RWPE2 (cell line): Measurements from ENCODE around the gene NLRC5.

ENCODE experiments used
- ATAC-seq: fragments of 200-7000 bp; cut with Tn5 transposase; 3 replicates; pipeline ENCODE4 v1.9.1; 2021; ENCODE audit warnings: low read depth
- DNase-seq: peaks from one replicate; pipeline ENCODE4 v3.0.0-alpha.2; 2020; ENCODE audit warnings: low spot score
- H3K27ac ChIP-seq: fragments of 450-650 bp; 2 replicates; pipeline ENCODE4 v1.5.1; 2017; ENCODE audit warnings: mild to moderate bottlenecking; ENCODE audit not compliant: poor library complexity, severe bottlenecking
- H3K27me3 ChIP-seq: fragments of 250-450 bp; sonication (Bioruptor Pico); 2 replicates; pipeline ENCODE4 v1.5.1; 2021; ENCODE audit warnings: mild to moderate bottlenecking, moderate library complexity; ENCODE audit not compliant: insufficient read depth, poor library complexity, severe bottlenecking
- H3K36me3 ChIP-seq: fragments of 250-450 bp; sonication (Bioruptor Pico); 2 replicates; pipeline ENCODE4 v1.5.1; 2020; ENCODE audit warnings: low read depth, mild to moderate bottlenecking, moderate library complexity
- H3K4me1 ChIP-seq: fragments of 250-450 bp; sonication (Bioruptor Pico); 2 replicates; pipeline ENCODE4 v1.5.1; 2021; ENCODE audit warnings: mild to moderate bottlenecking, moderate library complexity; ENCODE audit not compliant: insufficient read depth, poor library complexity, severe bottlenecking
- H3K4me3 ChIP-seq: fragments of 250-450 bp; sonication (Bioruptor Pico); 2 replicates; pipeline ENCODE4 v1.5.1; 2021; ENCODE audit warnings: mild to moderate bottlenecking, moderate library complexity; ENCODE audit not compliant: severe bottlenecking
- H3K9me3 ChIP-seq: fragments of 250-450 bp; sonication (Bioruptor Pico); 2 replicates; pipeline ENCODE4 v1.5.1; 2021; ENCODE audit warnings: mild to moderate bottlenecking, moderate library complexity; ENCODE audit not compliant: severe bottlenecking
- TF ChIP-seq, protein P1 (sequence below): fragments of 450-650 bp; IDR thresholded peaks from one replicate; pipeline ENCODE4 v1.5.1; 2017; ENCODE audit warnings: mild to moderate bottlenecking, moderate library complexity; ENCODE audit not compliant: poor library complexity, severe bottlenecking

Gene NLRC5

GRCh38 chr16:56943761-56944375, 45.5 kb upstream of the NLRC5 start:
- H3K4me1 ChIP-seq: peaks cover 6% of the 10 kb centered on the region
- ATAC-seq (no peak), DNase-seq (no peak)
- no peak overlapping the region for H3K4me3 ChIP-seq
- TF ChIP-seq, protein P1, sequence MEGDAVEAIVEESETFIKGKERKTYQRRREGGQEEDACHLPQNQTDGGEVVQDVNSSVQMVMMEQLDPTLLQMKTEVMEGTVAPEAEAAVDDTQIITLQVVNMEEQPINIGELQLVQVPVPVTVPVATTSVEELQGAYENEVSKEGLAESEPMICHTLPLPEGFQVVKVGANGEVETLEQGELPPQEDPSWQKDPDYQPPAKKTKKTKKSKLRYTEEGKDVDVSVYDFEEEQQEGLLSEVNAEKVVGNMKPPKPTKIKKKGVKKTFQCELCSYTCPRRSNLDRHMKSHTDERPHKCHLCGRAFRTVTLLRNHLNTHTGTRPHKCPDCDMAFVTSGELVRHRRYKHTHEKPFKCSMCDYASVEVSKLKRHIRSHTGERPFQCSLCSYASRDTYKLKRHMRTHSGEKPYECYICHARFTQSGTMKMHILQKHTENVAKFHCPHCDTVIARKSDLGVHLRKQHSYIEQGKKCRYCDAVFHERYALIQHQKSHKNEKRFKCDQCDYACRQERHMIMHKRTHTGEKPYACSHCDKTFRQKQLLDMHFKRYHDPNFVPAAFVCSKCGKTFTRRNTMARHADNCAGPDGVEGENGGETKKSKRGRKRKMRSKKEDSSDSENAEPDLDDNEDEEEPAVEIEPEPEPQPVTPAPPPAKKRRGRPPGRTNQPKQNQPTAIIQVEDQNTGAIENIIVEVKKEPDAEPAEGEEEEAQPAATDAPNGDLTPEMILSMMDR: no peak
- peaks cover 66% of the 10 kb centered on the region for H3K36me3 ChIP-seq
- peak overlapping the region; percentile 24 for H3K27ac ChIP-seq
- H3K27me3 ChIP-seq: no peaks in the 10 kb centered on the region
- no peaks in the 10 kb centered on the region for H3K9me3 ChIP-seq

- Histone ChIP-seq H3K9me3 (no peaks in the 10 kb centered on the region), H3K36me3 (peaks cover 53% of the 10 kb centered on the region), H3K27me3 (no peaks in the 10 kb centered on the region), H3K27ac (peak overlapping the region; percentile 24), H3K4me1 (peaks cover 6% of the 10 kb centered on the region), H3K4me3 (no peak overlapping the region)
- TF ChIP-seq, protein P1: no peak
- DNase-seq (no peak), ATAC-seq (peak; percentile 34)
These were observed 44.2 kb upstream of the NLRC5 start for GRCh38 chr16:56944954-56945839.

- Histone ChIP-seq H3K9me3 (no peaks in the 10 kb centered on the region), H3K27me3 (no peaks in the 10 kb centered on the region), H3K36me3 (peaks cover 45% of the 10 kb centered on the region), H3K4me3 (no peak overlapping the region), H3K4me1 (peaks cover 6% of the 10 kb centered on the region), H3K27ac (peak overlapping the region; percentile 9)
- no peak for DNase-seq
- ATAC-seq: no peak; the same call in 2 of the 3 replicates
- TF ChIP-seq, protein P1: no peak
These were observed 43.4 kb upstream of the NLRC5 start for GRCh38 chr16:56945847-56946527.

DNA sequence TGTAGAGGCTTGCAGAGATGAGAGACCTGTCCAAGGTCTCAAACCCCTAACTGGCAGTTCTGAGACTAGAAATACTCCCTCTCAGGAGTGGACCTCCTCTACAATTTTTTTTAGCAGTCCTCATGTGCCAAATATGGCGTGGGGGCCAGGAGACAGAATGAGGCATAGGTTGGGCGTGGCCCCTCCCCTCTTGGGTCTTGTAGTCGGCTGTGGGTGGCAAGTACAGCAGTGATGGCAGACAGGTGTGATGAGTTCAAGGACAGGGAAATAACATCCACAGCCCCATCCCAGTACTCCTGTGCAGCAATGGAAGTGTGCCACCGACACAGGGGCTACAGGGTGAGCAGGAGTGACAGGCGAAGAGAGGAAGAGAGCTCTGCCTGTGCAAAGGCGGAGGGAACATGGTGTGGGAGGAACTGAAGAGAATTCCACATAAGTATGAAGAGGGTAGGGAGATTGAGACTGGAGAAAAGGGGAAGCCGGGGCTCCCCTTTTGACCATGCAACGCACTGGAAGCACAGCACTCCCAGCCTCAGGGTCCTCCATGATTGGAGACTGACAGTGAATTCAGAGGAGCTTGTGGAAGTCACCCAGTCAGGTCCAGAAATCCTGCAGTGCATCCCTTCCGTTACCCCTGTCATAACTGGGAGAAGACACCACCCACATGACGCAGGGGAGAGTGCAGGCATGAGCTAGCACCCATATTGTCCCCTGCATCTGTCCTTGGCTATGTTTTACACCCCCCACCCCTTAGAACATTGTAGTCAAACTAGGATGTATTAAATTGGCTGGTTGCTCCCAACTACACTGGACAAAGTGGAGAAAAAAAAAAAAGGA, 42.4 kb upstream of the NLRC5 start:
- Histone ChIP-seq H3K27me3 (no peaks in the 10 kb centered on the region), H3K9me3 (no peaks in the 10 kb centered on the region), H3K36me3 (peaks cover 35% of the 10 kb centered on the region), H3K4me1 (peaks cover 6% of the 10 kb centered on the region), H3K27ac (peak overlapping the region; percentile 9), H3K4me3 (no peak overlapping the region)
- DNase-seq: no peak
- TF ChIP-seq, protein P1: no peak
- peak; percentile 20 for ATAC-seq
